ENCODE results near the gene FBXO33. TPM values are rescaled to one million over a fixed set of nuclear protein-coding genes. Genes with fewer than 3 reads are reported as not detected.
A peak's percentile ranks its signal among the peaks of the same experiment; 100 is the strongest.

FBXO33 gene
- total RNA-seq, 1 donor from 2014 or later: 9.4 TPM

DNA sequence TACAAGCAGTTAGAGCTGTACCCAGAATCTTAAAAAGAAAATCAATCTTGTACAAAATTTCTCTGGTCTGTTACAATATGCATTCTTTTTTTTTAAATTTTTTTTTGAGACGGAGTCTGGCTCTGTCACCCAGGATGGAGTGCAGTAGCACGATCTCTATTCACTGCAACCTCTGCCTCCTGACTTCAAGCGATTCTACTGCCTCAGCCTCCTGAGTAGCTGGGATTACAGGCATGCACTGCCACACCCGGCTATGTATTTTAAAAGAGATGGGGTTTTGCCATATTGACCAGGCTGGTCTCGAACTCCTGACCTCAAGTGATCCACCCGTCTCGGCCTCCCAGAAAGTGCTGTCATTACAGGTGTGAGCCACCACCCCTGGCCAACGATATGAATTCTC lies 4.1 kb downstream of the FBXO33 start:
- H3K36me3 ChIP-seq (ENCODE audit: insufficient read depth, low read length): no peaks in the 10 kb centered on the region
- H3K4me3 Mint-ChIP-seq (ENCODE audit: unreplicated experiment): peak overlapping the region; percentile 27
- peaks cover 72% of the 10 kb centered on the region for H3K79me2 ChIP-seq (ENCODE audit: insufficient read depth, low read length)
- no peaks in the 10 kb centered on the region for H3K27me3 ChIP-seq (ENCODE audit: insufficient read depth, low read length)
- no peaks in the 10 kb centered on the region for H3K9me3 ChIP-seq (ENCODE audit: insufficient read depth, low read depth, low read length)
- H2AFZ ChIP-seq (ENCODE audit: low read depth, low read length): no peak overlapping the region
- H3K4me1 Mint-ChIP-seq (ENCODE audit: low read depth, unreplicated experiment): peaks cover 16% of the 10 kb centered on the region
- H3K36me3 Mint-ChIP-seq (ENCODE audit: low read depth, unreplicated experiment): no peaks in the 10 kb centered on the region
- TF ChIP-seq EZH2 (IDR thresholded peaks at IDR 0.05; ENCODE audit: insufficient read depth, low read length) (no peak), CTCF (IDR thresholded peaks at IDR 0.05; ENCODE audit: insufficient read depth, low read depth, low read length) (no peak)
- no peaks in the 10 kb centered on the region for H3K9me3 Mint-ChIP-seq (ENCODE audit: unreplicated experiment)
- H3K27ac Mint-ChIP-seq (ENCODE audit: unreplicated experiment): no peak overlapping the region
- peaks cover 10% of the 10 kb centered on the region for H3K4me1 ChIP-seq (ENCODE audit: insufficient read depth, low read length)
- peaks cover 35% of the 10 kb centered on the region for H4K20me1 ChIP-seq (ENCODE audit: insufficient read depth, low read length)
- no peak overlapping the region for H3K4me2 ChIP-seq (ENCODE audit: low read length)
- no peak overlapping the region for H3K27ac ChIP-seq (ENCODE audit: low read depth, low read length)
- no peak overlapping the region for H3K9ac ChIP-seq (ENCODE audit: low read length)
- FAIRE-seq (no peak), DNase-seq (ENCODE audit: low read depth) (no peak)
- no peak overlapping the region for H3K4me3 ChIP-seq (ENCODE audit: insufficient read depth, low read depth, low read length)
- H3K27me3 Mint-ChIP-seq (ENCODE audit: low read depth, unreplicated experiment): no peaks in the 10 kb centered on the region

DNA sequence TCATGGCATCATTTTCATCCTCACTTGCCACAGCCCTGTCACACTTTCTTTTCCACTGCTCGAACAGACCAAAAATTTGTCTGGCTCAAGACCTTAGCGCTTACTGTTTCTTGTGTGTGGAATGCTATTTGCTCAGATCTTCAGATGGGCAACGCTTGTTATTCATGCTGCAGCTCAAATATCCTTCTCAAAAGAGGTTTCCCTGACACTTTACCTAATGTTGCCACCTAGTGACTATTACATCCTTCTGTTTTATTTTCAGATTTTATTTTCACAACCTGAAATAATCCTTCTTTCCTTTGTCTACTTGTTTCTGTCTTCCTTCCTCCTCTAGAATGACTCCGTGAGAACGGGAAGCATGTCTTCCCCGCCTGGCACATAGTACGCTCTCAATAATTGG lies 5.6 kb downstream of the FBXO33 start:
- TF ChIP-seq CTCF (IDR thresholded peaks at IDR 0.05; ENCODE audit: insufficient read depth, low read depth, low read length) (peak; percentile 22), EZH2 (IDR thresholded peaks at IDR 0.05; ENCODE audit: insufficient read depth, low read length) (no peak)
- Mint-ChIP-seq H3K9me3 (ENCODE audit: unreplicated experiment) (no peaks in the 10 kb centered on the region), H3K4me1 (ENCODE audit: low read depth, unreplicated experiment) (peaks cover 16% of the 10 kb centered on the region), H3K4me3 (ENCODE audit: unreplicated experiment) (no peak overlapping the region), H3K36me3 (ENCODE audit: low read depth, unreplicated experiment) (no peaks in the 10 kb centered on the region), H3K27me3 (ENCODE audit: low read depth, unreplicated experiment) (no peaks in the 10 kb centered on the region), H3K27ac (ENCODE audit: unreplicated experiment) (no peak overlapping the region)
- Histone ChIP-seq H3K4me1 (ENCODE audit: insufficient read depth, low read length) (peaks cover 10% of the 10 kb centered on the region), H3K27ac (ENCODE audit: low read depth, low read length) (no peak overlapping the region), H2AFZ (ENCODE audit: low read depth, low read length) (no peak overlapping the region), H3K4me2 (ENCODE audit: low read length) (peak overlapping the region; percentile 59), H3K9me3 (ENCODE audit: insufficient read depth, low read depth, low read length) (no peaks in the 10 kb centered on the region), H3K27me3 (ENCODE audit: insufficient read depth, low read length) (no peaks in the 10 kb centered on the region), H3K36me3 (ENCODE audit: insufficient read depth, low read length) (no peaks in the 10 kb centered on the region), H4K20me1 (ENCODE audit: insufficient read depth, low read length) (peaks cover 38% of the 10 kb centered on the region), H3K4me3 (ENCODE audit: insufficient read depth, low read depth, low read length) (no peak overlapping the region), H3K79me2 (ENCODE audit: insufficient read depth, low read length) (peaks cover 81% of the 10 kb centered on the region), H3K9ac (ENCODE audit: low read length) (peak overlapping the region; percentile 15)
- peak; percentile 54 for FAIRE-seq
- DNase-seq (ENCODE audit: low read depth): peak; percentile 58

DNA sequence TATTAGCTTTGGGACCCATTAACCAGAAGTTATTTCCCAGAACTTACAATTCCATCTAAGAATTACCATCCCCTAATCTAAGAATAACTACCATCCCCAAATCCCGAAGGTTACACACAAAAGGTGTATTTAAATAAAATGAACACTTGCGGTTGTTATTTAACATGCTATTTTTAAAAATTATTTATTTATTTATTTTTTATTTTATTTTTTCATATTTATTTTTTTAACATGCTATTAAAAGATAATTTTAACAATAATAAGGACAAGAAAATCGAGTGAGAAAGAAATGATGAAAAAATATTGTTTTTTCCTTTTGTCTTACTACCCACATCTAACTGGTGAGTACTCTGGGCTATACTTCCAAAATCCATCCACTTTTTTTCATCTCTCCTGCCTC lies 6.3 kb downstream of the FBXO33 start:
- no peak for FAIRE-seq
- Histone ChIP-seq H2AFZ (ENCODE audit: low read depth, low read length) (no peak overlapping the region), H3K4me2 (ENCODE audit: low read length) (no peak overlapping the region), H3K4me3 (ENCODE audit: insufficient read depth, low read depth, low read length) (no peak overlapping the region), H3K9me3 (ENCODE audit: insufficient read depth, low read depth, low read length) (no peaks in the 10 kb centered on the region), H4K20me1 (ENCODE audit: insufficient read depth, low read length) (peaks cover 36% of the 10 kb centered on the region), H3K36me3 (ENCODE audit: insufficient read depth, low read length) (no peaks in the 10 kb centered on the region), H3K4me1 (ENCODE audit: insufficient read depth, low read length) (peaks cover 7% of the 10 kb centered on the region), H3K79me2 (ENCODE audit: insufficient read depth, low read length) (peaks cover 80% of the 10 kb centered on the region), H3K9ac (ENCODE audit: low read length) (no peak overlapping the region), H3K27me3 (ENCODE audit: insufficient read depth, low read length) (no peaks in the 10 kb centered on the region), H3K27ac (ENCODE audit: low read depth, low read length) (no peak overlapping the region)
- no peak overlapping the region for H3K4me3 Mint-ChIP-seq (ENCODE audit: unreplicated experiment)
- H3K4me1 Mint-ChIP-seq (ENCODE audit: low read depth, unreplicated experiment): peaks cover 15% of the 10 kb centered on the region
- H3K36me3 Mint-ChIP-seq (ENCODE audit: low read depth, unreplicated experiment): no peaks in the 10 kb centered on the region
- no peak for DNase-seq (ENCODE audit: low read depth)
- no peaks in the 10 kb centered on the region for H3K27me3 Mint-ChIP-seq (ENCODE audit: low read depth, unreplicated experiment)
- H3K27ac Mint-ChIP-seq (ENCODE audit: unreplicated experiment): no peak overlapping the region
- H3K9me3 Mint-ChIP-seq (ENCODE audit: unreplicated experiment): no peaks in the 10 kb centered on the region
- TF ChIP-seq CTCF (IDR thresholded peaks at IDR 0.05; ENCODE audit: insufficient read depth, low read depth, low read length) (no peak), EZH2 (IDR thresholded peaks at IDR 0.05; ENCODE audit: insufficient read depth, low read length) (no peak)

All from astrocyte (in vitro differentiated cells and primary cell).